A549 (cell line): ENCODE measurements around the gene ARHGAP9. TPM values are rescaled to one million over a fixed set of nuclear protein-coding genes. Genes with fewer than 3 reads are reported as not detected.

Experiments
- ATAC-seq, 2 experiments: fragments of 200-7000 bp in 1 of 2; fragments of >200 bp in 1 of 2; cut with Nextera tagmentation in 1 of 2; cut with Tn5 transposase in 1 of 2; 3 replicates each; pipeline versions ENCODE4 v1.8.0 to v1.9.1; 2018 to 2020; ENCODE audit warnings: mild to moderate bottlenecking in 1 of 2, moderate library complexity in 1 of 2
- CTCF ChIA-PET: fragments of 300-600 bp; sonication (Branson Sonifier 250); formaldehyde crosslinking; extraction: SDS; loops from one replicate; lab custom pipeline; 2021; ENCODE audit warnings: antibody characterized with exemption, inconsistent platforms; lab: Yijun Ruan, JAX
- POLR2A ChIA-PET: fragments of 350-600 bp; formaldehyde crosslinking; extraction: SDS; loops from one replicate; lab custom pipeline; 2021; ENCODE audit warnings: antibody characterized with exemption, inconsistent platforms; lab: Yijun Ruan, JAX
- DNase-seq, 2 experiments: peaks; one replicate each; pipeline versions ENCODE4 v3.0.0 to v3.0.0-alpha.2; 2011 to 2016; ENCODE audit warnings: low read depth in 1 of 2, low spot score in 1 of 2
- FAIRE-seq: peaks from 2 replicates; lab custom pipeline; 2011; peaks lifted over from hg19 to GRCh38; lab: Jason Lieb, UNC
- H3K27ac ChIP-seq, 2 experiments: fragments of >200 bp; sonication (Bioruptor Twin); formaldehyde crosslinking; 3 replicates each; pipeline ENCODE4 v1.5.1; 2016 to 2017
- H3K4me1 ChIP-seq: fragments of >200 bp; sonication (Bioruptor Twin); formaldehyde crosslinking; 3 replicates; pipeline ENCODE4 v1.6.1; 2016
- H3K4me2 ChIP-seq: fragments of >200 bp; sonication (Bioruptor Twin); formaldehyde crosslinking; 3 replicates; pipeline ENCODE4 v1.6.1; 2016
- H3K4me3 ChIP-seq: fragments of >200 bp; sonication (Bioruptor Twin); formaldehyde crosslinking; 3 replicates; pipeline ENCODE4 v1.5.1; 2016
- H3K9me3 ChIP-seq: fragments of >200 bp; sonication (Bioruptor Twin); formaldehyde crosslinking; 3 replicates; pipeline ENCODE4 v1.6.1; 2016
- CHD2 ChIP-seq: fragments of 150-350 bp; IDR thresholded peaks from 2 replicates; pipeline ENCODE4 v1.6.1; 2014; ENCODE audit warnings: low read length; ENCODE audit not compliant: partially characterized antibody
- CTCF ChIP-seq: fragments of >200 bp; sonication (Bioruptor Twin); formaldehyde crosslinking; IDR thresholded peaks from 3 replicates; pipeline ENCODE4 v1.5.1; 2016
- EHF ChIP-seq: fragments of 250-450 bp; sonication (Bioruptor Pico); IDR thresholded peaks from 2 replicates; pipeline ENCODE4 v1.5.0; 2020; ENCODE audit warnings: mild to moderate bottlenecking
- EP300 ChIP-seq, 2 experiments: fragments of >200 bp; sonication (Bioruptor Twin); formaldehyde crosslinking; IDR thresholded peaks; 2 replicates in 1 of 2; 3 replicates in 1 of 2; pipeline ENCODE4 v1.6.1; 2016 to 2017
- FOSL2 ChIP-seq, 2 experiments: fragments of 450-650 bp in 1 of 2; fragments of >200 bp in 1 of 2; sonication (Bioruptor Twin) in 1 of 2; formaldehyde crosslinking; IDR thresholded peaks; 2 replicates each; pipeline versions ENCODE4 v1.5.0 to v1.6.1; 2016 to 2020; ENCODE audit warnings: mild to moderate bottlenecking in 1 of 2, moderate library complexity in 1 of 2
- FOXS1 ChIP-seq: fragments of 250-450 bp; sonication (Bioruptor Pico); IDR thresholded peaks from 2 replicates; pipeline ENCODE4 v1.5.0; 2020; ENCODE audit warnings: mild to moderate bottlenecking, moderate library complexity
- GATA3 ChIP-seq: IDR thresholded peaks from 2 replicates; pipeline ENCODE4 v1.6.1; 2012; ENCODE audit warnings: borderline replicate concordance
- HEYL ChIP-seq: fragments of 250-450 bp; sonication (Bioruptor Pico); IDR thresholded peaks from 2 replicates; pipeline ENCODE4 v1.8.0; 2021; ENCODE audit warnings: mild to moderate bottlenecking, moderate library complexity
- HMGXB4 ChIP-seq: fragments of 250-450 bp; sonication (Bioruptor Pico); IDR thresholded peaks from 2 replicates; pipeline ENCODE4 v1.5.0; 2021; ENCODE audit warnings: mild to moderate bottlenecking, moderate library complexity, borderline replicate concordance
- HOXB13 ChIP-seq: fragments of 250-450 bp; sonication (Bioruptor Pico); IDR thresholded peaks from 2 replicates; pipeline ENCODE4 v1.5.0; 2020; ENCODE audit warnings: low read depth, mild to moderate bottlenecking, moderate library complexity
- HOXB5 ChIP-seq: fragments of 250-450 bp; sonication (Bioruptor Pico); IDR thresholded peaks from 2 replicates; pipeline ENCODE4 v1.5.0; 2020; ENCODE audit warnings: mild to moderate bottlenecking, moderate library complexity
- JUN ChIP-seq, 2 experiments: fragments of >200 bp; sonication (Bioruptor Twin); formaldehyde crosslinking; IDR thresholded peaks; 2 replicates in 1 of 2; 3 replicates in 1 of 2; pipeline ENCODE4 v1.6.1; 2016 to 2017
- JUNB ChIP-seq: fragments of >200 bp; sonication (Bioruptor Twin); formaldehyde crosslinking; IDR thresholded peaks from 2 replicates; pipeline ENCODE4 v1.6.1; 2016
- KDM5A ChIP-seq: fragments of 200-600 bp; sonication (generic); IDR thresholded peaks from 2 replicates; pipeline ENCODE4 v1.6.1; 2016; ENCODE audit warnings: antibody characterized with exemption, mild to moderate bottlenecking
- MAX ChIP-seq: IDR thresholded peaks from 2 replicates; pipeline ENCODE4 v1.6.1; 2012
- MAZ ChIP-seq: fragments of 150-350 bp; IDR thresholded peaks from 2 replicates; pipeline ENCODE4 v1.6.1; 2014; ENCODE audit warnings: antibody characterized with exemption, low read depth, low read length, borderline replicate concordance
- MYC ChIP-seq: IDR thresholded peaks from 2 replicates; pipeline ENCODE4 v1.6.1; 2012; ENCODE audit warnings: mild to moderate bottlenecking, inconsistent platforms, low read length, improper control_type of control experiment, borderline replicate concordance
- PBX3 ChIP-seq: IDR thresholded peaks from 2 replicates; pipeline ENCODE4 v1.6.1; 2012
- PHF8 ChIP-seq: fragments of 200-600 bp; sonication (generic); IDR thresholded peaks from 2 replicates; pipeline ENCODE4 v1.6.1; 2016; ENCODE audit warnings: low read depth, mild to moderate bottlenecking, antibody characterized with exemption, moderate library complexity, borderline replicate concordance
- RAD21 ChIP-seq, 2 experiments: fragments of >200 bp in 1 of 2; sonication (Bioruptor Twin) in 1 of 2; formaldehyde crosslinking in 1 of 2; IDR thresholded peaks in 1 of 2; conservative IDR thresholded peaks in 1 of 2; 2 replicates in 1 of 2; 3 replicates in 1 of 2; pipeline ENCODE4 v1.6.1; 2012 to 2018; ENCODE audit warnings: inconsistent platforms in 1 of 2
- RCOR1 ChIP-seq: fragments of 150-350 bp; IDR thresholded peaks from 2 replicates; pipeline ENCODE4 v1.6.1; 2014; ENCODE audit warnings: antibody characterized with exemption, low read length, low read depth
- SMC3 ChIP-seq: fragments of >200 bp; sonication (Bioruptor Twin); formaldehyde crosslinking; IDR thresholded peaks from 3 replicates; pipeline ENCODE4 v1.6.1; 2018; ENCODE audit warnings: inconsistent platforms
- ZFP36 ChIP-seq: fragments of 450-650 bp; IDR thresholded peaks from 2 replicates; pipeline ENCODE4 v1.6.1; 2014; ENCODE audit warnings: borderline replicate concordance; ENCODE audit not compliant: partially characterized antibody
- ZSCAN20 ChIP-seq: fragments of 250-450 bp; sonication (Bioruptor Pico); IDR thresholded peaks from 2 replicates; pipeline ENCODE4 v1.8.0; 2022; ENCODE audit warnings: mild to moderate bottlenecking, moderate library complexity
- WGBS: methylation state at CpG from one replicate; pipeline ENCODE4 v1.1.6; 2017; ENCODE audit errors: missing lambda C conversion rate; 5-methylcytosine and 5-hydroxymethylcytosine counted together
- polyA plus RNA-seq, 4 experiments: library from polyadenylated mRNA; depleted of rRNA in 3 of 4; stranded (reverse); fragments of >200 nt; fragmentation: RNase III in 1 of 4; extraction: RNeasy Plus Mini Kit Qiagen cat#74134 plus additional on column Dnase treatment in 1 of 4; gene quantifications; 2 replicates in 3 of 4; 3 replicates in 1 of 4; pipeline ENCODE4 v1.2.3, GENCODE V29; 2011 to 2017

ARHGAP9 gene
- polyA plus RNA-seq, 2 of the 4 experiments (the other 2 are of a cell fraction) = 0.25 TPM; not detected in 1

GRCh38 chr12:57460468-57460784, 19.2 kb downstream of the ARHGAP9 start:
- DNase-seq = peak; percentile 41 to 85
- FAIRE-seq = no peak
- Histone ChIP-seq H3K4me1 (peaks cover 40% of the 10 kb centered on the region), H3K4me2 (peak overlapping the region; percentile 97), H3K4me3 (peak overlapping the region; percentile 65), H3K27ac (peak overlapping the region; percentile 92 to 99), H3K9me3 (no peaks in the 10 kb centered on the region)
- CTCF ChIA-PET = interaction anchor here (0.9 to 11.1 kb wide), 9 partner anchors 8 to 275 kb away, joined by 3 to 316 read pairs (median 7); partner anchors contain the start of genes ARHGAP9, INHBE and MARS1
- peak; percentile 3 to 4; a peak in 4 of 6 replicates for ATAC-seq
- POLR2A ChIA-PET = no interaction called here
- TF ChIP-seq GATA3 = no peak
- no peak for TF ChIP-seq JUNB
- TF ChIP-seq MYC = no peak
- no peak for TF ChIP-seq CHD2
- no peak for TF ChIP-seq HMGXB4 (CRISPR knock-in tag)
- no peak for TF ChIP-seq HOXB5 (CRISPR knock-in tag)
- TF ChIP-seq PBX3 = no peak
- TF ChIP-seq FOSL2 (IDR thresholded peaks at IDR 0.05) = no peak
- no peak for TF ChIP-seq FOSL2 (CRISPR knock-in tag; IDR thresholded peaks at IDR 0.05)
- TF ChIP-seq CTCF = no peak
- TF ChIP-seq MAX = no peak
- TF ChIP-seq ZFP36 = no peak
- TF ChIP-seq SMC3 = no peak
- no peak for TF ChIP-seq HOXB13 (CRISPR knock-in tag)
- TF ChIP-seq FOXS1 = no peak
- no peak for TF ChIP-seq EHF (CRISPR knock-in tag)
- TF ChIP-seq KDM5A = no peak
- no peak for TF ChIP-seq RAD21 (conservative IDR thresholded peaks at IDR 0.05 in 1 of 2, IDR thresholded peaks at IDR 0.05 in 1 of 2)
- 2% methylated on average over 6 of the region's 6 CpGs for WGBS

- H3K4me2 ChIP-seq = peak within 1 kb of the TSS; percentile 97
- ATAC-seq (peak in 1 of 2 experiments; percentile 0; a peak in 1 of 6 replicates), DNase-seq (peak; percentile 59 to 67), FAIRE-seq (no peak)
- H3K4me1 ChIP-seq = peaks cover 45% of the 10 kb centered on the region
- peak within 1 kb of the TSS; percentile 92 to 99 for H3K27ac ChIP-seq
- TF ChIP-seq MAX = no peak
- 0 out of 2 replicates have a peak, but pooled peaks have one; percentile 5 for TF ChIP-seq PHF8
- TF ChIP-seq EP300 (IDR thresholded peaks at IDR 0.05) = no peak; a peak in 1 of 5 replicates
- 0 out of 2 replicates have a peak, but pooled peaks have one; percentile 1 for TF ChIP-seq MAZ
- TF ChIP-seq RCOR1 = no peak
- TF ChIP-seq PBX3 = peak; percentile 49; the same call in 1 of the 2 replicates
- no peak for TF ChIP-seq HMGXB4 (CRISPR knock-in tag)
- TF ChIP-seq GATA3 = no peak
- no peak for TF ChIP-seq ZSCAN20 (CRISPR knock-in tag)
- TF ChIP-seq JUN (IDR thresholded peaks at IDR 0.05) = no peak; a peak in 1 of 5 replicates
- TF ChIP-seq HEYL (CRISPR knock-in tag) = no peak
- H3K4me3 ChIP-seq = peak within 1 kb of the TSS; percentile 65
- ChIA-PET CTCF (interaction anchor here (0.9 to 11.1 kb wide), 40 partner anchors 8 to 276 kb away, joined by 3 to 316 read pairs (median 5); partner anchors contain the start of genes ARHGAP9, INHBC, INHBE and MARS1), POLR2A (interaction anchor here (1.0 kb wide), 1 partner anchor 60 kb away, joined by 5 read pairs; the partner anchor contains the start of gene DDIT3)
- H3K9me3 ChIP-seq = no peaks in the 10 kb centered on the region
- under 1% methylated on average over 18 of the region's 36 CpGs for WGBS
Observed at GRCh38 chr12:57459750-57460467, 19.8 kb downstream of the ARHGAP9 start, which contains the start of gene GLI1. GLI1 (plus strand) TSS chr12:57459785; CDS start chr12:57463692, 3,907 bp downstream.
